ENCODE results near the gene PGBD5. TPM values are rescaled to one million over a fixed set of nuclear protein-coding genes. Genes with fewer than 3 reads are reported as not detected.

PGBD5 gene
- total RNA-seq, 2 experiments from 2014 or later, result not detected

GRCh38 chr1:230362949-230363348 lies 63.2 kb downstream of the PGBD5 start:
- no peak for DNase-seq (ENCODE audit: low spot score)
- BruUV-seq (replicated peaks), result no TSS peak
- Histone ChIP-seq H4K20me1 (ENCODE audit: insufficient read depth, low read length) (no peaks in the 10 kb centered on the region), H3K79me2 (ENCODE audit: insufficient read depth, low read depth, low read length) (no peaks in the 10 kb centered on the region), H3K4me1 (ENCODE audit: insufficient read depth, low read length, poor library complexity, severe bottlenecking) (peaks cover 3% of the 10 kb centered on the region), H3K36me3 (ENCODE audit: insufficient read depth, low read length) (no peaks in the 10 kb centered on the region), H3K27ac (ENCODE audit: low read depth, low read length, poor library complexity, severe bottlenecking) (no peak overlapping the region), H2AFZ (ENCODE audit: low read length) (no peak overlapping the region), H3K9me2 (ENCODE audit: insufficient read depth, low read length) (no peaks in the 10 kb centered on the region), H3K9me3 (ENCODE audit: low read length) (no peaks in the 10 kb centered on the region), H3K4me3 (ENCODE audit: low read depth, low read length, poor library complexity, severe bottlenecking) (no peak overlapping the region), H3K4me2 (ENCODE audit: low read length) (no peak overlapping the region)
- intact Hi-C loops (cut with micrococcal nuclease; ENCODE audit: unreplicated experiment), result no loop called here
- no peak for TF ChIP-seq CTCF (conservative IDR thresholded peaks at IDR 0.05; ENCODE audit: low read length)
- TF ChIP-seq EZH2phosphoT487 (IDR thresholded peaks at IDR 0.05; ENCODE audit: borderline replicate concordance, low read depth, low read length), result no peak
- POLR2A ChIA-PET, result interaction anchor here (0.6 kb wide), 1 partner anchor 51 kb away, joined by 3 read pairs; no protein-coding TSS in a partner anchor
- CTCF ChIA-PET (ENCODE audit: unreplicated experiment), result no interaction called here

DNA sequence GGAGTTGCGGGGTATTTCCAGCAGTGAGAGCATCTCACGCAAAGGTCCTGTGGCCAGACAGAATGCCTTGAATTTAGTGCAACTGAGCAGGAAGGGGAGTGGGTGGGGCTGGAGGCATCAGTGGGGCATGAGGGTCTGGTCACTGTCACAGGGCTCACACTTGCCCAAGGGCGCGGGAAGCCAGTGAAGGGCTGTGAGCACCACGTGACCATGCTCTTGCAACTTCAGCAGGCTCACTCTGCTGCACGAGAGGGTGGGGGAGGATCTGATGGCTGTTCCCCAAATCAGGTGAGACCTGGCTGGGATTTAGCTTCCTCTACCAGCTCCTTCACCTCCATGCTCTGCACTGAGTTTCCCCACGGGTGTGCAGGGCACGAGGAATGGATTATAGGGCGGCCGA lies 64.2 kb downstream of the PGBD5 start:
- Histone ChIP-seq H3K4me3 (ENCODE audit: low read depth, low read length, poor library complexity, severe bottlenecking) (no peak overlapping the region), H3K27ac (ENCODE audit: low read depth, low read length, poor library complexity, severe bottlenecking) (no peak overlapping the region), H3K9me2 (ENCODE audit: insufficient read depth, low read length) (no peaks in the 10 kb centered on the region), H3K9me3 (ENCODE audit: low read length) (no peaks in the 10 kb centered on the region), H2AFZ (ENCODE audit: low read length) (no peak overlapping the region), H3K36me3 (ENCODE audit: insufficient read depth, low read length) (no peaks in the 10 kb centered on the region), H3K4me2 (ENCODE audit: low read length) (no peak overlapping the region), H4K20me1 (ENCODE audit: insufficient read depth, low read length) (no peaks in the 10 kb centered on the region), H3K4me1 (ENCODE audit: insufficient read depth, low read length, poor library complexity, severe bottlenecking) (peaks cover 3% of the 10 kb centered on the region), H3K79me2 (ENCODE audit: insufficient read depth, low read depth, low read length) (no peaks in the 10 kb centered on the region)
- intact Hi-C loops (cut with micrococcal nuclease; ENCODE audit: unreplicated experiment), result no loop called here
- BruUV-seq (replicated peaks), result no TSS peak
- TF ChIP-seq EZH2phosphoT487 (IDR thresholded peaks at IDR 0.05; ENCODE audit: borderline replicate concordance, low read depth, low read length), result no peak
- no peak for TF ChIP-seq CTCF (conservative IDR thresholded peaks at IDR 0.05; ENCODE audit: low read length)
- CTCF ChIA-PET (ENCODE audit: unreplicated experiment), result no interaction called here
- POLR2A ChIA-PET, result no interaction called here
- DNase-seq (ENCODE audit: low spot score), result no peak

- no peak overlapping the region for H3K4me3 ChIP-seq (ENCODE audit: low read depth, low read length, poor library complexity, severe bottlenecking)
- H3K36me3 ChIP-seq (ENCODE audit: insufficient read depth, low read length), result no peaks in the 10 kb centered on the region
- DNase-seq (ENCODE audit: low spot score), result no peak
- no peak overlapping the region for H2AFZ ChIP-seq (ENCODE audit: low read length)
- no peaks in the 10 kb centered on the region for H3K9me3 ChIP-seq (ENCODE audit: low read length)
- no peak overlapping the region for H3K4me2 ChIP-seq (ENCODE audit: low read length)
- no peaks in the 10 kb centered on the region for H4K20me1 ChIP-seq (ENCODE audit: insufficient read depth, low read length)
- ChIA-PET CTCF (ENCODE audit: unreplicated experiment) (no interaction called here), POLR2A (interaction anchor here (0.5 kb wide), 2 partner anchors 99 to 143 kb away, joined by 4 to 6 read pairs; no protein-coding TSS in a partner anchor)
- H3K4me1 ChIP-seq (ENCODE audit: insufficient read depth, low read length, poor library complexity, severe bottlenecking), result peaks cover 3% of the 10 kb centered on the region
- no peaks in the 10 kb centered on the region for H3K9me2 ChIP-seq (ENCODE audit: insufficient read depth, low read length)
- no peak overlapping the region for H3K27ac ChIP-seq (ENCODE audit: low read depth, low read length, poor library complexity, severe bottlenecking)
- H3K79me2 ChIP-seq (ENCODE audit: insufficient read depth, low read depth, low read length), result no peaks in the 10 kb centered on the region
- intact Hi-C loops (cut with micrococcal nuclease; ENCODE audit: unreplicated experiment), result no loop called here
- BruUV-seq (replicated peaks), result no TSS peak
- TF ChIP-seq EZH2phosphoT487 (IDR thresholded peaks at IDR 0.05; ENCODE audit: borderline replicate concordance, low read depth, low read length), result no peak
- TF ChIP-seq CTCF (conservative IDR thresholded peaks at IDR 0.05; ENCODE audit: low read length), result no peak
Observed at GRCh38 chr1:230359992-230360668, 66.0 kb downstream of the PGBD5 start.

All from OCI-LY7 (cell line).